CD4-positive, alpha-beta T cell (primary cell): ENCODE measurements around the gene AGO4. TPM values are rescaled to one million over a fixed set of nuclear protein-coding genes. Genes with fewer than 3 reads are reported as not detected.
"Not testable (repeated sequence)": the region's sequence is repeated elsewhere in the genome, so short reads cannot be mapped to it uniquely, and the experiment has no call there.

Experiments
- ATAC-seq: fragments of 200-7000 bp; cut with Tn5 transposase; one replicate; pipeline ENCODE4 v1.10.0; 2022; ENCODE audit warnings: mild to moderate bottlenecking; ENCODE audit not compliant: poor library complexity
- CTCF ChIA-PET: fragments of 350-600 bp; sonication (Branson Sonifier 250); formaldehyde crosslinking; loops from one replicate; lab custom pipeline; 2021; ENCODE audit warnings: antibody characterized with exemption, inconsistent platforms; lab: Charles Lee
- POLR2A ChIA-PET: fragments of 350-600 bp; sonication (Branson Sonifier 250); formaldehyde crosslinking; loops from one replicate; lab custom pipeline; 2021; ENCODE audit warnings: antibody characterized with exemption, inconsistent platforms; lab: Charles Lee
- DNase-seq, 14 experiments: peaks; one replicate each; pipeline ENCODE4 v3.0.0-alpha.2; 2013 to 2020; ENCODE audit warnings: mixed read lengths in 2 of 14
- H3K27ac ChIP-seq, 2 donors: one replicate each; pipeline versions ENCODE4 v1.5.1 to v1.7.0; 2013; ENCODE audit warnings: low read length in 2 of 2, low read depth in 1 of 2, mild to moderate bottlenecking in 1 of 2
- H3K27me3 ChIP-seq, 2 experiments: 1 replicate in 1 of 2; 2 replicates in 1 of 2; pipeline versions ENCODE4 v1.6.1 to v1.7.0; 2013; ENCODE audit warnings: low read length in 2 of 2, control low read depth in 1 of 2, mild to moderate bottlenecking in 1 of 2, moderate library complexity in 1 of 2; ENCODE audit not compliant: insufficient read depth in 2 of 2, control insufficient read depth in 1 of 2
- H3K36me3 ChIP-seq: one replicate; pipeline ENCODE4 v1.6.1; 2013; ENCODE audit warnings: low read length, control low read depth; ENCODE audit not compliant: insufficient read depth
- H3K4me1 ChIP-seq: one replicate; pipeline ENCODE4 v1.6.1; 2013; ENCODE audit warnings: low read length, control low read depth; ENCODE audit not compliant: insufficient read depth
- H3K4me3 ChIP-seq: one replicate; pipeline ENCODE4 v1.5.1; 2013; ENCODE audit warnings: mild to moderate bottlenecking, low read length, moderate library complexity
- H3K9me3 ChIP-seq, 2 experiments: 1 replicate in 1 of 2; 2 replicates in 1 of 2; pipeline versions ENCODE4 v1.6.1 to v1.7.0; 2013; ENCODE audit warnings: low read length in 2 of 2, mild to moderate bottlenecking in 2 of 2, control low read depth in 1 of 2, moderate library complexity in 1 of 2; ENCODE audit not compliant: control insufficient read depth in 1 of 2, insufficient read depth in 1 of 2
- H3K27ac Mint-ChIP-seq: one replicate; pipeline ENCODE4 v1.8.0; 2020; ENCODE audit warnings: mixed read lengths
- H3K27me3 Mint-ChIP-seq: one replicate; pipeline ENCODE4 v1.8.0; 2021; ENCODE audit warnings: mixed read lengths
- H3K36me3 Mint-ChIP-seq: one replicate; pipeline ENCODE4 v1.8.0; 2021; ENCODE audit warnings: low read depth, mixed read lengths
- H3K4me1 Mint-ChIP-seq: one replicate; pipeline ENCODE4 v1.8.0; 2021; ENCODE audit warnings: low read depth, mixed read lengths
- H3K4me3 Mint-ChIP-seq: one replicate; pipeline ENCODE4 v1.8.0; 2020; ENCODE audit warnings: mild to moderate bottlenecking, mixed read lengths
- H3K9me3 Mint-ChIP-seq: one replicate; pipeline ENCODE4 v1.8.0; 2020; ENCODE audit warnings: mixed read lengths
- intact Hi-C, 2 experiments: fragments of 100-400 bp; cut with DNase I in 1 of 2; cut with micrococcal nuclease in 1 of 2; formaldehyde crosslinking; loops; one replicate each; pipeline versions ENCODE4 v1.15.1 to v1.9.0; 2023 to 2025; cut with DNase I, micrococcal nuclease
- total RNA-seq, 174 experiments: library from RNA in 2 of 174; stranded (reverse) in 2 of 174; gene quantifications; one replicate each; pipeline ENCODE4 v1.2.3 and lab custom pipeline; 2021 to 2026
- TF ChIP-seq, protein P1 (sequence below): fragments of 200-600 bp; IDR thresholded peaks from one replicate; pipeline ENCODE4 v1.8.0; 2022; ENCODE audit warnings: antibody characterized with exemption, mild to moderate bottlenecking

Gene AGO4
- total RNA-seq, 2 experiments from 2014 or later = 7.4 to 8.1 TPM

- no peaks in the 10 kb centered on the region for H3K36me3 ChIP-seq
- H3K27me3 ChIP-seq = no peaks in the 10 kb centered on the region
- TF ChIP-seq, protein P1, sequence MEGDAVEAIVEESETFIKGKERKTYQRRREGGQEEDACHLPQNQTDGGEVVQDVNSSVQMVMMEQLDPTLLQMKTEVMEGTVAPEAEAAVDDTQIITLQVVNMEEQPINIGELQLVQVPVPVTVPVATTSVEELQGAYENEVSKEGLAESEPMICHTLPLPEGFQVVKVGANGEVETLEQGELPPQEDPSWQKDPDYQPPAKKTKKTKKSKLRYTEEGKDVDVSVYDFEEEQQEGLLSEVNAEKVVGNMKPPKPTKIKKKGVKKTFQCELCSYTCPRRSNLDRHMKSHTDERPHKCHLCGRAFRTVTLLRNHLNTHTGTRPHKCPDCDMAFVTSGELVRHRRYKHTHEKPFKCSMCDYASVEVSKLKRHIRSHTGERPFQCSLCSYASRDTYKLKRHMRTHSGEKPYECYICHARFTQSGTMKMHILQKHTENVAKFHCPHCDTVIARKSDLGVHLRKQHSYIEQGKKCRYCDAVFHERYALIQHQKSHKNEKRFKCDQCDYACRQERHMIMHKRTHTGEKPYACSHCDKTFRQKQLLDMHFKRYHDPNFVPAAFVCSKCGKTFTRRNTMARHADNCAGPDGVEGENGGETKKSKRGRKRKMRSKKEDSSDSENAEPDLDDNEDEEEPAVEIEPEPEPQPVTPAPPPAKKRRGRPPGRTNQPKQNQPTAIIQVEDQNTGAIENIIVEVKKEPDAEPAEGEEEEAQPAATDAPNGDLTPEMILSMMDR = no peak
- CTCF ChIA-PET = no interaction called here
- H3K9me3 ChIP-seq = peaks cover 0 to 5% of the 10 kb centered on the region in 2 experiments
- Mint-ChIP-seq H3K27me3 (no peaks in the 10 kb centered on the region), H3K9me3 (no peaks in the 10 kb centered on the region), H3K4me1 (no peaks in the 10 kb centered on the region), H3K27ac (no peak overlapping the region), H3K4me3 (no peak overlapping the region), H3K36me3 (no peaks in the 10 kb centered on the region)
- no peak for ATAC-seq
- H3K4me3 ChIP-seq = no peak overlapping the region
- intact Hi-C loops = no loop called here
- no peak for DNase-seq
- POLR2A ChIA-PET = no interaction called here
- H3K27ac ChIP-seq = no peak overlapping the region
- H3K4me1 ChIP-seq = no peaks in the 10 kb centered on the region
Observed at GRCh38 chr1:35866991-35867390, 59.2 kb downstream of the AGO4 start.

GRCh38 chr1:35869245-35869950 is 61.6 kb downstream of the AGO4 start:
- H3K9me3 Mint-ChIP-seq, H3K4me3 Mint-ChIP-seq, H3K27ac ChIP-seq, ATAC-seq, H3K27me3 ChIP-seq, POLR2A ChIA-PET, H3K4me1 Mint-ChIP-seq, intact Hi-C loops, DNase-seq, H3K27me3 Mint-ChIP-seq, H3K9me3 ChIP-seq, H3K36me3 Mint-ChIP-seq, H3K4me3 ChIP-seq, H3K4me1 ChIP-seq, H3K27ac Mint-ChIP-seq, CTCF ChIA-PET, H3K36me3 ChIP-seq: not testable (repeated sequence)

DNA sequence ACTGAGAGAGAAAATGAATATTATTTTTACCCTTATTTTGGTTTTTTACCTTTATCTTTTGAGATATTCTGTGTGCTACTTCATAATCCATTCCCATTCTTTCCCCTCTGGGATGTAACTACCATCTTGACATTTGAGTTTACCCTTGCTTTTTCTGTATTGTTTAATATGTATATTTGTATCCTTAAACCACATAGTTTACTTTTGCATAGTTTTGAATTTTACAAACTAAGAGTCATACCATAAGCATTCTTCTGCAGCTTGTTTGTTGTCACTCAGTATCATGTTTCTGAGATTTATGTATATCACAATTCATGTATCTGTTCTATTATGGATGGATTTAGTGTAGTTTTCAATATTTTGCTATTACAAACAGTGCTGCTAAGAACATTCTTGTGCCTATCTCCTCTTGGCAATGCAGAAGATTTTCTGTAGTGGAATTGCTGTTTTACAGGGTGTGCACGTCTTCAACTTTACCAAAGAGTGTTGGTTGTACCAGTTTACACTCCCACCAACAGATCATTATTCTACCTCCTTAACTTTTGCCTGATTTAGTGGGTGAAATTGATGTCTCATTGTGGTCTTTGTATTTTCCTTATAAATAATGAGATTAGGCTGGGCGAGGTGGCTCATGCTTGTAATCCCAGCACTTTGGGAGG is 63.0 kb downstream of the AGO4 start:
- no peaks in the 10 kb centered on the region for H3K4me1 ChIP-seq
- no peak for DNase-seq
- ChIA-PET CTCF (no interaction called here), POLR2A (no interaction called here)
- Mint-ChIP-seq H3K36me3 (no peaks in the 10 kb centered on the region), H3K4me1 (no peaks in the 10 kb centered on the region), H3K27me3 (no peaks in the 10 kb centered on the region), H3K4me3 (no peak overlapping the region), H3K27ac (no peak overlapping the region), H3K9me3 (no peaks in the 10 kb centered on the region)
- H3K4me3 ChIP-seq = no peak overlapping the region
- H3K27me3 ChIP-seq = no peaks in the 10 kb centered on the region
- no peaks in the 10 kb centered on the region for H3K36me3 ChIP-seq
- H3K9me3 ChIP-seq = peaks cover 0 to 5% of the 10 kb centered on the region in 2 experiments
- H3K27ac ChIP-seq = no peak overlapping the region
- ATAC-seq = no peak
- intact Hi-C loops = no loop called here
- TF ChIP-seq, protein P1 = no peak
